K562 (cell line): ENCODE measurements around the gene GNAI3. TPM values are rescaled to one million over a fixed set of nuclear protein-coding genes. Genes with fewer than 3 reads are reported as not detected.

Experiments used
- CSDE1 ChIP-seq, 2 experiments: fragments of 450-650 bp; IDR thresholded peaks; 2 replicates each; pipeline ENCODE4 v1.6.1; 2016; ENCODE audit warnings: mild to moderate bottlenecking in 1 of 2
- MYC ChIP-seq, 2 experiments: fragments of 250-450 bp in 1 of 2; sonication (Bioruptor Pico) in 1 of 2; IDR thresholded peaks; 2 replicates each; pipeline versions ENCODE4 v1.5.1 to v1.6.1; 2012 to 2021; ENCODE audit warnings: low read depth in 2 of 2, borderline replicate concordance in 1 of 2, improper control_type of control experiment in 1 of 2, low read length in 1 of 2, mild to moderate bottlenecking in 1 of 2, moderate library complexity in 1 of 2
- NR2C2 ChIP-seq, 2 experiments: fragments of 200-800 bp in 1 of 2; sonication (Bioruptor generic) in 1 of 2; sonication (generic) in 1 of 2; formaldehyde crosslinking in 1 of 2; IDR thresholded peaks; 2 replicates each; pipeline versions ENCODE4 v1.6.1 to v1.8.0; 2016 to 2022; ENCODE audit warnings: mild to moderate bottlenecking in 1 of 2, missing compliant biosample characterization in 1 of 2, missing genetic modification characterization in 1 of 2, missing genetic modification reagents in 1 of 2
- SREBF2 ChIP-seq: sonication (generic); formaldehyde crosslinking; IDR thresholded peaks from 2 replicates; pipeline ENCODE4 v1.4.0; 2020; ENCODE audit warnings: mild to moderate bottlenecking, missing genetic modification reagents
- ZNF696 ChIP-seq: fragments of 250-450 bp; sonication (Bioruptor Pico); conservative IDR thresholded peaks from 2 replicates; pipeline ENCODE4 v1.4.0; 2020; ENCODE audit warnings: mild to moderate bottlenecking, moderate library complexity
- ZNF780A ChIP-seq: fragments of 250-450 bp; sonication (Bioruptor Pico); IDR thresholded peaks from 2 replicates; pipeline ENCODE4 v1.5.0; 2021; ENCODE audit warnings: mild to moderate bottlenecking
- polyA plus RNA-seq, 8 experiments: library from polyadenylated mRNA; depleted of rRNA in 4 of 8; stranded (reverse) in 5 of 8; unstranded in 3 of 8; fragments of >200 nt; fragmentation: Nextera tagmentation in 2 of 8; fragmentation: Illumina TruSeq in 1 of 8; extraction: Ambion mirVana in 2 of 8; extraction: Trizol in 1 of 8; gene quantifications; 2 replicates each; pipeline versions ENCODE4 v1.2.1 to v1.2.3, GENCODE V29; 2011 to 2014; ENCODE audit warnings: inconsistent platforms in 1 of 8, missing spikeins in 1 of 8
- total RNA-seq, 7 experiments: library from RNA; depleted of rRNA in 6 of 7; stranded (reverse); fragments of >200 nt in 6 of 7; fragmentation: Illumina TruSeq in 2 of 7; extraction: Trizol in 2 of 7; gene quantifications; 2 replicates each; pipeline versions ENCODE4 v1.2.1 to v1.2.3, GENCODE V29; 2011 to 2021; ENCODE audit warnings: low replicate concordance in 1 of 7
- TF ChIP-seq, protein P1 (sequence below): sonication (generic); formaldehyde crosslinking; IDR thresholded peaks from 2 replicates; pipeline ENCODE4 v1.8.1; 2023; ENCODE audit warnings: mild to moderate bottlenecking, missing genetic modification reagents
- TF ChIP-seq, protein P2 (sequence below): sonication (generic); formaldehyde crosslinking; IDR thresholded peaks from 2 replicates; pipeline ENCODE4 v1.4.0; 2020; ENCODE audit warnings: mild to moderate bottlenecking, missing genetic modification reagents

Gene GNAI3
- total and polyA plus RNA-seq, 9 of the 15 experiments (the other 6 are each of a cell fraction or from before 2014, with no cell fraction given), result 6.3 to 13.2 (median 8.9) TPM

DNA sequence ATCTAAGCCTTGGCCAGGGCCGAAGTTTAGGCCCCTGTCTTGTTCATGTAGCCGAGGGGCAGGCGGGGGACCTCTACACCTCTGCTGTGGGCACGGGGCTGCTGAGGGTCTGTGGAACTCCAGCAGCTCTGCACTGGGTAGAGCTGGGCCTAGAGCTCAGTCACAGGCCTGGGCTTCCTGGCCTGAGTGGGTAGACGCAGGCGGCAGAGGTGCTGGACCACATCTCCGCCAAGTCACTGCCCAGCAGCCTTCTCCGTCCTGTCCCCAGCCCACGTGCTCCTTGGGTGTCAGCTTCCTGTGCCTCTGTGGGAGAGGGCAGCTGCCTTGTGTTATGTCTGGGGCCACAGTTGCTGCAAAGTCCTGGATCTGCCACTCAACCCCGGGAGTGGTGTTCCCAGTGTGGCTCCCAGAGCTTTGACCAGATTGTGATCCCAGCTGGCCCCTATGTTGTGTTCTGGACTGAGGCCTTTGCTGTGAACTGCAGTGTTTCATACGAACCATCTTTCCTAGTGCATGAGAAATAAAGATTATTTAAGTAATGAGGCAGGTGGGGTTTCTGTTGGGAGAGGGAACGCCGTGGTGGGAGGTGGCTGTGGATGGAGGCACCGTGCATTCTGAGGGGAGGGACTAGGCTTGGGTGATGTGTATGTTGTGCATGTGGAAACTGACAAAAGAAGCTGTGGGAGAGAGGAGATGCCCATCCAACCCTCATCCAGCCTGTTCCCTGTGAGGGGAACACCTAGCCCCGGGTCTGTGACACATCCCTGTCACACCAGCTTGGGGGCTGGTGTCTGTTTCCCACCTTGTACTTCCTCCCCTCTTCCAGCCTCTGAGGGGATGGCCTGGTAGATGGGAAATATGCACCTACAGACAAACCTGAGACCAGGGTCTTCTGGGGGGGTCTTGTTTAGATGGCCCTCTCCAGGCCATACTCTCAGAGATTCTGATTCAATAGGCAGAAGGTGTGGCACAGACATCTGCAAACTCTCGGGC, 83.4 kb downstream of the GNAI3 start (continued):
- TF ChIP-seq, protein P1, sequence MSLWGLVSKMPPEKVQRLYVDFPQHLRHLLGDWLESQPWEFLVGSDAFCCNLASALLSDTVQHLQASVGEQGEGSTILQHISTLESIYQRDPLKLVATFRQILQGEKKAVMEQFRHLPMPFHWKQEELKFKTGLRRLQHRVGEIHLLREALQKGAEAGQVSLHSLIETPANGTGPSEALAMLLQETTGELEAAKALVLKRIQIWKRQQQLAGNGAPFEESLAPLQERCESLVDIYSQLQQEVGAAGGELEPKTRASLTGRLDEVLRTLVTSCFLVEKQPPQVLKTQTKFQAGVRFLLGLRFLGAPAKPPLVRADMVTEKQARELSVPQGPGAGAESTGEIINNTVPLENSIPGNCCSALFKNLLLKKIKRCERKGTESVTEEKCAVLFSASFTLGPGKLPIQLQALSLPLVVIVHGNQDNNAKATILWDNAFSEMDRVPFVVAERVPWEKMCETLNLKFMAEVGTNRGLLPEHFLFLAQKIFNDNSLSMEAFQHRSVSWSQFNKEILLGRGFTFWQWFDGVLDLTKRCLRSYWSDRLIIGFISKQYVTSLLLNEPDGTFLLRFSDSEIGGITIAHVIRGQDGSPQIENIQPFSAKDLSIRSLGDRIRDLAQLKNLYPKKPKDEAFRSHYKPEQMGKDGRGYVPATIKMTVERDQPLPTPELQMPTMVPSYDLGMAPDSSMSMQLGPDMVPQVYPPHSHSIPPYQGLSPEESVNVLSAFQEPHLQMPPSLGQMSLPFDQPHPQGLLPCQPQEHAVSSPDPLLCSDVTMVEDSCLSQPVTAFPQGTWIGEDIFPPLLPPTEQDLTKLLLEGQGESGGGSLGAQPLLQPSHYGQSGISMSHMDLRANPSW (CRISPR knock-in tag), result no peak
- no peak for TF ChIP-seq SREBF2 (CRISPR knock-in tag)
- no peak for TF ChIP-seq MYC (IDR thresholded peaks at IDR 0.05; ENCODE audit: low read depth, low read length)
- no peak for TF ChIP-seq MYC (CRISPR knock-in tag; IDR thresholded peaks at IDR 0.05; ENCODE audit: borderline replicate concordance, low read depth)
- no peak for TF ChIP-seq CSDE1 (IDR thresholded peaks at IDR 0.05)
- no peak for TF ChIP-seq ZNF696 (CRISPR knock-in tag)
- TF ChIP-seq, protein P2, sequence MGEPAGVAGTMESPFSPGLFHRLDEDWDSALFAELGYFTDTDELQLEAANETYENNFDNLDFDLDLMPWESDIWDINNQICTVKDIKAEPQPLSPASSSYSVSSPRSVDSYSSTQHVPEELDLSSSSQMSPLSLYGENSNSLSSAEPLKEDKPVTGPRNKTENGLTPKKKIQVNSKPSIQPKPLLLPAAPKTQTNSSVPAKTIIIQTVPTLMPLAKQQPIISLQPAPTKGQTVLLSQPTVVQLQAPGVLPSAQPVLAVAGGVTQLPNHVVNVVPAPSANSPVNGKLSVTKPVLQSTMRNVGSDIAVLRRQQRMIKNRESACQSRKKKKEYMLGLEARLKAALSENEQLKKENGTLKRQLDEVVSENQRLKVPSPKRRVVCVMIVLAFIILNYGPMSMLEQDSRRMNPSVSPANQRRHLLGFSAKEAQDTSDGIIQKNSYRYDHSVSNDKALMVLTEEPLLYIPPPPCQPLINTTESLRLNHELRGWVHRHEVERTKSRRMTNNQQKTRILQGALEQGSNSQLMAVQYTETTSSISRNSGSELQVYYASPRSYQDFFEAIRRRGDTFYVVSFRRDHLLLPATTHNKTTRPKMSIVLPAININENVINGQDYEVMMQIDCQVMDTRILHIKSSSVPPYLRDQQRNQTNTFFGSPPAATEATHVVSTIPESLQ, result no peak
- TF ChIP-seq ZNF780A, result no peak
- TF ChIP-seq NR2C2 (CRISPR knock-in tag; IDR thresholded peaks at IDR 0.05), result no peak
- TF ChIP-seq NR2C2 (tag; IDR thresholded peaks at IDR 0.05), result no peak
